ENCODE data around the gene NCOR2.

The NCOR2 gene

DNA sequence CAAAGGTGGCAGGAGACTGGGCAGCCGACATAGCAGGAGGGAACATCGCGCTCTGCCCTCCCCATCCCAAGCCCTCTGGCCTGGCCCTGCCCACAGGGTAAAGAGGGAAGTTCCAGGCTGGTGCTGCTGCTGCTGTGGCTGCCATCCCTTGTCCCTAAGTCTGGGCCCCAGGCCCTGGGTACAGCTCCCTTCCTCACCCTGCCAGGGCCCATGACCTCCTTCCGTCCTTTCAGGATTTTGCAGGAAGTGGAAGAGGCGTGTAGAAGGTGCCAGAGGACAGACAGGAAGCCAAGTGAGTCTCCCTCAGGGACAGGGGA lies 14.7 kb upstream of the NCOR2 start:
- no peak overlapping the region for H3K27ac ChIP-seq
- H3K9ac ChIP-seq (ENCODE audit: insufficient read length) = no peak overlapping the region
- no peak overlapping the region for H3K4me3 ChIP-seq
- H3K36me3 ChIP-seq (ENCODE audit: insufficient read depth, low read length) = no peaks in the 10 kb centered on the region
- H3K9me3 ChIP-seq (ENCODE audit: low read depth, low read length) = no peaks in the 10 kb centered on the region
- no peak for DNase-seq (ENCODE audit: low read depth, low spot score)
- no peak for TF ChIP-seq EZH2 (IDR thresholded peaks at IDR 0.05)
- no peak for TF ChIP-seq FOXP2 (optimal IDR thresholded peaks at IDR 0.05; ENCODE audit: control extremely low read depth, extremely low read length, insufficient read depth)
- no peak for TF ChIP-seq POLR2AphosphoS5 (IDR thresholded peaks at IDR 0.05; ENCODE audit: borderline replicate concordance, low read depth, low read length)

DNA sequence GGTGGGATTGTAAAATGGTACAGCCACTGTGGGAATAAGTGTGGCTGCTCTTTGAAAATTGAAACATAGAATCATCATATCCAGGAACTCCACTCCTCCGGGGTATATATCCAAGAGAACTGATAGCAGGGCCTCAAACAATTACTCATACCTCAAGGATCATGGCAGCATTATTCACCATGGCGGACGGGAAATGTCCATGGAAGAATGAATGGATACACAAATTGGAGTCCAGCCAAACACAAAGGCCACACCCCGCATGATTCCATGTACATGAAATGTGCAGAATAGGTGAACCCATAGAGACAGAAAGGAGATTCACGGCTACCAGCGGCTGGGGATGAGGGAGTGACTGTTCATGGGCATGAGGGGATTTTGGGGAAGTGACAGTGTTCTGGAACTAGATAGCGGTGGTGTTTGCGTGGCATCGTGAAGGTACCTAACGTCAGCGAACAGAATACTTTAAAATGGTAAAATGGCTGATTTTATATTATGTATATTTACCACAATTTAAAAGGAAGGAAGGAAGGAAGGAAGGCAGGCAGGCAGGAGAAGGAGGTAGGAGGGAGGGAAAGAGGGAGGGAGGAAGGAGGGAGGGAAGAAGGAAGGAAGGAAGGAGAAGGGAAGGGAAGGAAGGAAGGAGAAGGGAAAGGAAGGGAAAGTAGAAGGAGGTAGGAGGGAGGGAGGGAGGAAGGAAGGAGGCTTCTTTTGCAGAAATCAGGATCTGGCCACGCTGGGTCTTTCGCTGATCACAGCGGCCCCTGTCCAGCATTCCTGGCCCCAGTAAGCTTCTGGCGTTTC lies 14.1 kb upstream of the NCOR2 start:
- no peak for DNase-seq (ENCODE audit: low read depth, low spot score)
- Histone ChIP-seq H3K36me3 (ENCODE audit: insufficient read depth, low read length) (no peaks in the 10 kb centered on the region), H3K9me3 (ENCODE audit: low read depth, low read length) (no peaks in the 10 kb centered on the region), H3K4me3 (no peak overlapping the region), H3K9ac (ENCODE audit: insufficient read length) (no peak overlapping the region), H3K27ac (no peak overlapping the region)
- TF ChIP-seq FOXP2 (optimal IDR thresholded peaks at IDR 0.05; ENCODE audit: control extremely low read depth, extremely low read length, insufficient read depth) (no peak), EZH2 (IDR thresholded peaks at IDR 0.05) (no peak), POLR2AphosphoS5 (IDR thresholded peaks at IDR 0.05; ENCODE audit: borderline replicate concordance, low read depth, low read length) (no peak)

DNA sequence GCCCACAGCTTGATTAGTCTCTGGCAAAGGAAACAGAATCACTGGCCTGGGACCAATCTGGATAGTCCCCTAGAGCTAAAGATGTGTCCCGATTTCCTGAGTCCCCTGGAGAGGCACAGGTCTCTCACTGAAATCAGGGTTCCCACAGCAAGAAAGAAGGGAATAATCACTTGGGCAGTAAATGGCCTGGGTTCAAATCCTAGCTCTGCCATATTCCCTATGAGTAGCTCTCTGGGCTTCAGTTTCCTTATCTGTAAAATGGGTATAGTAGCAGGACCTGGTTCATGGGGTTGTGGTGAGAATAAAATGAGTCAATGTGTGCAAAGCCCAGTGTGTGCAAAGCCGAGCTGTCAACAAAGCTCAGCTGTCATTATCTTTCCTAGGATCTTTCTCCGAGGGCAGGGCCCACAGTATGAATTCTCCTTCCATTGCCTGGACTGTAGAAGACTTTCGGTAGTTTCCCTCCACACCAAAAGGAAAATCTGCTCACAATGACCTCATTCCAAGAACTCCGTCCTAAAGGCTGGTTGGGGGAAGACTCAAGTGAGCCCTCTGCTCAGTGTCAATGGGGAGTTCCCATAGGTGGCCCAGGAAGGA lies 12.6 kb upstream of the NCOR2 start:
- H3K9me3 ChIP-seq (ENCODE audit: low read depth, low read length) = no peaks in the 10 kb centered on the region
- H3K27ac ChIP-seq = no peak overlapping the region
- no peak for DNase-seq (ENCODE audit: low read depth, low spot score)
- no peaks in the 10 kb centered on the region for H3K36me3 ChIP-seq (ENCODE audit: insufficient read depth, low read length)
- no peak for TF ChIP-seq POLR2AphosphoS5 (IDR thresholded peaks at IDR 0.05; ENCODE audit: borderline replicate concordance, low read depth, low read length)
- TF ChIP-seq FOXP2 (optimal IDR thresholded peaks at IDR 0.05; ENCODE audit: control extremely low read depth, extremely low read length, insufficient read depth) = no peak
- TF ChIP-seq EZH2 (IDR thresholded peaks at IDR 0.05) = no peak
- H3K9ac ChIP-seq (ENCODE audit: insufficient read length) = no peak overlapping the region
- no peak overlapping the region for H3K4me3 ChIP-seq

DNA sequence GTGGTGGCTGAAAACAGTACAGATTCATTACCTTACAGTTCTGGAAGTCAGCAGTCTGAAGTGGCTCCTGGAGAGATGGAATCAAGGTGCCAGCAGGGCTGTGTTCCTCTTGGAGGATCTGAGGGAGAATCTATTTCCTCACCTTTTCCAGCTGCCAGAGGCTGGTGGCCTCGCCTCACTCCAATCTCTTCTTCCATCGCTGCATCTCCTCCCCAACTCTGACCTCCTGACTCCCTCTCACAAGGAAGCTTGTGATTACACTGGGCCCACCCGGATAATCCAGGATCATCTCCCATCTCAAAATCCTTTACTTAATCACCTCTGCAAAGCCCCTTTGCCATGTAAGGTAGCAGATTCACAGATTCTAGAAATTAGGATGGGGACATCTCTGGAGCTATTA lies 11.4 kb upstream of the NCOR2 start:
- Histone ChIP-seq H3K9ac (ENCODE audit: insufficient read length) (no peak overlapping the region), H3K4me3 (no peak overlapping the region), H3K9me3 (ENCODE audit: low read depth, low read length) (no peaks in the 10 kb centered on the region), H3K36me3 (ENCODE audit: insufficient read depth, low read length) (no peaks in the 10 kb centered on the region), H3K27ac (no peak overlapping the region)
- no peak for DNase-seq (ENCODE audit: low read depth, low spot score)
- TF ChIP-seq EZH2 (IDR thresholded peaks at IDR 0.05) (no peak), FOXP2 (optimal IDR thresholded peaks at IDR 0.05; ENCODE audit: control extremely low read depth, extremely low read length, insufficient read depth) (no peak), POLR2AphosphoS5 (IDR thresholded peaks at IDR 0.05; ENCODE audit: borderline replicate concordance, low read depth, low read length) (no peak)

DNA sequence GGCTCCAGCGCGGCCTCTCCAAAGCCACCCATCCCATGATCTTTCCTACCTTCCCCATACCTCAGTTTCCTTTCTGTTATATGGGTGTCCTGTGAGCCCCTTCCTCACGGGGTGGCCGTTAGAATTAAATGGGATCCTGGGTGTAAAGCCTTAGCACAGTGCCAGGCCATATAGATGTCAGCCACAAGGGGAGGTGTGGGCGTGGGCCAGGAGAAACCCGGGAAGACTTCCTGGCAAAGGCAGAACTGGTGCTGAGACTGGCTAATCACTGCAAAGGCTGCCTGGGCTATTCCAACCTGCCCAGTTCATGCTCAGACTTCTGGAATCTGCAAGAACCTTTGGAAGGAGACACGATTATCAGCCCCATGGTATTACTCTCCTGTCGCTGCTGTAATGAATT lies 11.0 kb upstream of the NCOR2 start:
- no peaks in the 10 kb centered on the region for H3K36me3 ChIP-seq (ENCODE audit: insufficient read depth, low read length)
- DNase-seq (ENCODE audit: low read depth, low spot score) = no peak
- no peak overlapping the region for H3K4me3 ChIP-seq
- no peaks in the 10 kb centered on the region for H3K9me3 ChIP-seq (ENCODE audit: low read depth, low read length)
- TF ChIP-seq EZH2 (IDR thresholded peaks at IDR 0.05) = no peak
- no peak for TF ChIP-seq POLR2AphosphoS5 (IDR thresholded peaks at IDR 0.05; ENCODE audit: borderline replicate concordance, low read depth, low read length)
- H3K9ac ChIP-seq (ENCODE audit: insufficient read length) = no peak overlapping the region
- H3K27ac ChIP-seq = no peak overlapping the region

DNA sequence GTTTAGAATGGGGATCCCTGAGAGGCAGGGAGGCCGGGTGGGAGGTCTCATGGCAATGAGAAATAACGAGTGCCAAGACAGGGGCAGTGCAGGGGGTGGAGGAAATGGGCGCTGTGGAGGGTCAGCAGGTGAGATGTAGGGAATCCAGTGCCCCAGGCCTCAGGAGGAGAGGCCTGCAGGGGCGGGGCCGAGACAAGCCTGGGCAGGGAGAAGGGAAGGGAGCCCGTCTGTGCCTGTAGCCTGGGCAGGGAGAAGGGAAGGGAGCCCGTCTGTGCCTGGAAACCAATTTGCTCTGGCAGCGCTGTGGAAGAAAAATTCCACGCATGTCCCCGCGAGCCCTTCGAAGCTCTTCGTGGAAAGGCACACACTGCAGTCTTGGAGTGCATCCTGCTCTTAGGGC lies 10.6 kb upstream of the NCOR2 start:
- Histone ChIP-seq H3K27ac (no peak overlapping the region), H3K9me3 (ENCODE audit: low read depth, low read length) (no peaks in the 10 kb centered on the region), H3K36me3 (ENCODE audit: insufficient read depth, low read length) (no peaks in the 10 kb centered on the region), H3K4me3 (no peak overlapping the region), H3K9ac (ENCODE audit: insufficient read length) (no peak overlapping the region)
- DNase-seq (ENCODE audit: low read depth, low spot score) = no peak
- TF ChIP-seq FOXP2 (optimal IDR thresholded peaks at IDR 0.05; ENCODE audit: control extremely low read depth, extremely low read length, insufficient read depth) (no peak), POLR2AphosphoS5 (IDR thresholded peaks at IDR 0.05; ENCODE audit: borderline replicate concordance, low read depth, low read length) (no peak), EZH2 (IDR thresholded peaks at IDR 0.05) (no peak)

DNA sequence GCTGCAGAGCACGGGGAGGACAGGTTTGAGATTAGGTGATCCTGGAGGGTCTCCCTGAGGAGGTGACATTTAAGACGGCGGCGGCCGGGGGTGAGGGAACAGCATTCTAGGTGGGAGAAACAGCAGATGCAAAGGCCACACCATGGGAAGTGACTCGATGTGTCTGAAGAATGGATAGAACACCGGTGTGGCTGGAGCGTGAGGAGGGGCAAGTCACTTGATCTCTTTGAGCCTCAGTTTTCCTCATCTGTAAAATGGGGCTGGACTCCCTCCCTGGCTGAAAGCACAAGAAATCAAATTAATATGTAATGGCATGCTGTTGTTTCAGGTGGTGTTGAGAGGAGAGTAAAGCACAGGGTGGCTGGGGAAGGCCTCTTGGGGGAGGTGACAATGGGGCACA lies 10.0 kb upstream of the NCOR2 start:
- H3K9me3 ChIP-seq (ENCODE audit: low read depth, low read length) = no peaks in the 10 kb centered on the region
- no peak overlapping the region for H3K4me3 ChIP-seq
- H3K36me3 ChIP-seq (ENCODE audit: insufficient read depth, low read length) = no peaks in the 10 kb centered on the region
- DNase-seq (ENCODE audit: low read depth, low spot score) = no peak
- no peak overlapping the region for H3K27ac ChIP-seq
- H3K9ac ChIP-seq (ENCODE audit: insufficient read length) = no peak overlapping the region
- no peak for TF ChIP-seq POLR2AphosphoS5 (IDR thresholded peaks at IDR 0.05; ENCODE audit: borderline replicate concordance, low read depth, low read length)
- TF ChIP-seq EZH2 (IDR thresholded peaks at IDR 0.05) = no peak
- no peak for TF ChIP-seq FOXP2 (optimal IDR thresholded peaks at IDR 0.05; ENCODE audit: control extremely low read depth, extremely low read length, insufficient read depth)

DNA sequence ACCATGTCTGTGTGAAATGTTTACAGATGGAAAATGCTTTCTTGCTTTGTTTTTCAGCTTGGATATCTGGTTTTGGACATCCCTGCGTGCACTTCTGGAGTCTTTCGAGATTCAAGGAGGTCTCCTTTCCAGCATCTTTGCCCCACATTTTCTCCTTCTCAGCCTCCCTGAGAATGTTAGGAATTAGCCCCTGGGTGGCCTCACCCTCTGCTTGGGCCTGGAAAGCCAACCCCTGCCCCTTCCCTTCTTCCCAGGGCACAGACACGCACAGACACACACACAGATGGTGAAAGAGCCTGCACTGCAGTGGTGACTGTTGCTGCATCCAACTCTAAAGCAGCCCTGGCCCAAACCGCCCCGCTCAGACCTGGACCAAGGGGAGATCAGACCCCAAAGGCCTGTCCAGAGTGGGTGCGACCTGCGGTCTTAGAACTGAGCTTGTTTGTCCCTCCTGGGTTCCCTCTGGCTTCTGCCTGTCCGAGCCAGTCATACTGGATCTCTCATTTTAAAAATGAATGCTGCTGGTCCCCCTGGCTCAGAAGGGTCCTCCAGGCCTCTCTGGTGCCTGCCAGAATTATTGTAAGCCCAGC lies 8.7 kb upstream of the NCOR2 start:
- no peak for DNase-seq (ENCODE audit: low read depth, low spot score)
- H3K4me3 ChIP-seq = no peak overlapping the region
- H3K27ac ChIP-seq = no peak overlapping the region
- TF ChIP-seq POLR2AphosphoS5 (IDR thresholded peaks at IDR 0.05; ENCODE audit: borderline replicate concordance, low read depth, low read length) (no peak), EZH2 (IDR thresholded peaks at IDR 0.05) (no peak)
- H3K9me3 ChIP-seq (ENCODE audit: low read depth, low read length) = no peaks in the 10 kb centered on the region
- H3K36me3 ChIP-seq (ENCODE audit: insufficient read depth, low read length) = no peaks in the 10 kb centered on the region
- no peak overlapping the region for H3K9ac ChIP-seq (ENCODE audit: insufficient read length)

All from SK-N-MC (cell line).